Activated T-helper 1 cell treated with Interleukin-2 at 50 U/mL for 16 hours (primary cell): ENCODE measurements around the gene SERPINB10.

Experiments used
- DNase-seq: peaks from one replicate; pipeline ENCODE4 v3.0.0-alpha.2; 2020; ENCODE audit warnings: low read depth

The SERPINB10 gene

GRCh38 chr18:63907664-63908063 lies at the start of gene SERPINB10:
Gene SERPINB10, plus strand, starts transcription at chr18:63907958. Its CDS starts 7,553 bp downstream, at chr18:63915511.
- no peak for DNase-seq

GRCh38 chr18:63858456-63858855 lies 49.3 kb upstream of the SERPINB10 start:
- no peak for DNase-seq

- DNase-seq: no peak
These were observed 47.8 kb upstream of the SERPINB10 start for GRCh38 chr18:63859781-63860475.

- no peak for DNase-seq
These were observed 47.2 kb upstream of the SERPINB10 start for GRCh38 chr18:63860531-63860930.

- no peak for DNase-seq
These were observed 40.2 kb upstream of the SERPINB10 start for GRCh38 chr18:63867368-63868125.

GRCh38 chr18:63868546-63868945 lies 39.2 kb upstream of the SERPINB10 start:
- DNase-seq: no peak

GRCh38 chr18:63869374-63869773 lies 38.4 kb upstream of the SERPINB10 start:
- no peak for DNase-seq

GRCh38 chr18:63869851-63870250 lies 37.9 kb upstream of the SERPINB10 start:
- no peak for DNase-seq

GRCh38 chr18:63871836-63872235 lies 35.9 kb upstream of the SERPINB10 start:
- no peak for DNase-seq

- DNase-seq: no peak
These were observed 35.2 kb upstream of the SERPINB10 start for GRCh38 chr18:63872586-63872985.

- no peak for DNase-seq
These were observed 29.4 kb upstream of the SERPINB10 start for GRCh38 chr18:63878343-63878742.

GRCh38 chr18:63878925-63879324 lies 28.8 kb upstream of the SERPINB10 start:
- no peak for DNase-seq

- DNase-seq: no peak
These were observed 28.0 kb upstream of the SERPINB10 start for GRCh38 chr18:63879709-63880108.

- DNase-seq: no peak
These were observed 25.9 kb upstream of the SERPINB10 start for GRCh38 chr18:63881851-63882250.

GRCh38 chr18:63882333-63883141 lies 25.2 kb upstream of the SERPINB10 start:
- DNase-seq: no peak

GRCh38 chr18:63883617-63884016 lies 24.1 kb upstream of the SERPINB10 start:
- DNase-seq: no peak

- no peak for DNase-seq
These were observed 20.3 kb upstream of the SERPINB10 start, which contains the start of gene SERPINB2 for GRCh38 chr18:63887424-63887823. Gene SERPINB2, plus strand, starts transcription at chr18:63887705. Its CDS starts 3,740 bp downstream, at chr18:63891445.

GRCh38 chr18:63888470-63889190 lies 19.1 kb upstream of the SERPINB10 start:
- no peak for DNase-seq

- no peak for DNase-seq
These were observed 18.1 kb upstream of the SERPINB10 start for GRCh38 chr18:63889626-63890025.

- no peak for DNase-seq
These were observed 17.4 kb upstream of the SERPINB10 start for GRCh38 chr18:63890237-63890949.

GRCh38 chr18:63890950-63891304 lies 16.8 kb upstream of the SERPINB10 start:
- no peak for DNase-seq
